ENCODE data around the gene MYO1D. TPM values are rescaled to one million over a fixed set of nuclear protein-coding genes. Genes with fewer than 3 reads are reported as not detected.

The MYO1D gene
- total and polyA plus RNA-seq, 2 of the 13 experiments (the other 11 are each of a cell fraction or from before 2014, with no cell fraction given), result 13.2 to 17.3 TPM

DNA sequence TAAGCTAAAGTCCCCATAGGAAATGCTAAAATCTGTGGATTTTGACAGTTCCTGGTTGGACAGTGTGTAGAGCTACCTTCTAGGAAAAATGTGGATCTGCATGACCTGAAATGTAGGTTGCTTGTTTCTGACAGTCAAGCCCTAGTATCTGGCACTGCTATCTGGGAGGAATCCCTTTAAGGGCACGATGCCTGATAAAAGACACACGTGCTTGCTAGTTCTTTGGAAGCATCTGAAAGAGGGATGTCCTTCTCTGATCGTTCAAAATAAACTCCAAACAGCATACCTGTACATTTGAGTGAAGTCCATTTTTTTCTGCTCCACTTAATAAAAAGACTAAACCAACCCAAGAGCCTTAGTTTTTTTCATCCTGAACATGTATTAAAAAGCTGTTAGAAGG, 288.8 kb downstream of the MYO1D start:
- in situ Hi-C loops (cut with HindIII; ENCODE audit: extremely low pct_ligation_motif_present, low pct_unique_long_range_greater_than_20kb), result no loop called here
- H3K4me2 ChIP-seq (ENCODE audit: low read depth, low read length), result no peak overlapping the region
- BruUV-seq (replicated peaks), result no TSS peak
- ATAC-seq (no peak), DNase-seq (ENCODE audit: low spot score) (no peak), FAIRE-seq (no peak)
- ChIA-PET POLR2A (no interaction called here), CTCF (ENCODE audit: low intra/inter-chr PET ratio, low total read pairs) (no interaction called here)
- H3K27me3 ChIP-seq (ENCODE audit: control insufficient read depth in 1 of 2, insufficient read depth in 2 of 2, low read length in 2 of 2), result no peaks in the 10 kb centered on the region
- no peak overlapping the region for H3K4me3 ChIP-seq (replicated peaks in 1 of 3; ENCODE audit: insufficient read depth in 1 of 3, low read depth in 2 of 3, low read length in 3 of 3)
- no peak overlapping the region for H3K9ac ChIP-seq (ENCODE audit: insufficient read depth, low read depth, low read length)
- TF ChIP-seq, protein P1, sequence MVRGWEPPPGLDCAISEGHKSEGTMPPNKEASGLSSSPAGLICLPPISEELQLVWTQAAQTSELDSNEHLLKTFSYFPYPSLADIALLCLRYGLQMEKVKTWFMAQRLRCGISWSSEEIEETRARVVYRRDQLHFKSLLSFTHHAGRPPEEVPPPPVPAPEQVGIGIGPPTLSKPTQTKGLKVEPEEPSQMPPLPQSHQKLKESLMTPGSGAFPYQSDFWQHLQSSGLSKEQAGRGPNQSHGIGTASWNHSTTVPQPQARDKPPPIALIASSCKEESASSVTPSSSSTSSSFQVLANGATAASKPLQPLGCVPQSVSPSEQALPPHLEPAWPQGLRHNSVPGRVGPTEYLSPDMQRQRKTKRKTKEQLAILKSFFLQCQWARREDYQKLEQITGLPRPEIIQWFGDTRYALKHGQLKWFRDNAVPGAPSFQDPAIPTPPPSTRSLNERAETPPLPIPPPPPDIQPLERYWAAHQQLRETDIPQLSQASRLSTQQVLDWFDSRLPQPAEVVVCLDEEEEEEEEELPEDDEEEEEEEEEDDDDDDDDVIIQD (CRISPR knock-in tag; IDR thresholded peaks at IDR 0.05; ENCODE audit: low read depth), result no peak
- TF ChIP-seq ZNF24 (IDR thresholded peaks at IDR 0.05) (no peak), ZNF280B (CRISPR knock-in tag; IDR thresholded peaks at IDR 0.05; ENCODE audit: borderline replicate concordance) (no peak), CSRNP2 (CRISPR knock-in tag; conservative IDR thresholded peaks at IDR 0.05; ENCODE audit: low read depth) (no peak)
- no peak overlapping the region for H3K27ac ChIP-seq (ENCODE audit: extremely low read length, insufficient read depth, low read length)
- intact Hi-C loops (cut with micrococcal nuclease; ENCODE audit: unreplicated experiment), result no loop called here
- no peaks in the 10 kb centered on the region for H3K79me2 ChIP-seq (ENCODE audit: insufficient read depth, low read length)
- no peak overlapping the region for H2AFZ ChIP-seq (ENCODE audit: low read length)
- WGBS (ENCODE audit: low lambda C conversion rate), result 74% methylated on average over 3 of the region's 3 CpGs
- no peaks in the 10 kb centered on the region for H3K36me3 ChIP-seq (replicated peaks in 1 of 2; ENCODE audit: control insufficient read depth in 1 of 2, insufficient read depth in 2 of 2, low read length in 2 of 2)
- H4K20me1 ChIP-seq (ENCODE audit: insufficient read depth, low read length), result no peaks in the 10 kb centered on the region
- H3K9me3 ChIP-seq (ENCODE audit: low read length), result no peaks in the 10 kb centered on the region; the same call in 1 of the 2 replicates
- H3K4me1 ChIP-seq (ENCODE audit: insufficient read depth, low read length), result no peaks in the 10 kb centered on the region

Data from HepG2 (cell line).